Calu3 (cell line): Measurements from ENCODE around the gene BOK. TPM values are rescaled to one million over a fixed set of nuclear protein-coding genes. Genes with fewer than 3 reads are reported as not detected.
"Not testable (repeated sequence)": the region's sequence is repeated elsewhere in the genome, so short reads cannot be mapped to it uniquely, and the experiment has no call there.

Experiments
- BruUV-seq: library from RNA; stranded (reverse); fragments of 400-500 nt; replicated peaks from 2 replicates; lab custom pipeline; 2021; lab: Mats Ljungman, UMichigan
- CTCF ChIA-PET: fragments of 300-600 bp; sonication (Branson Sonifier 250); formaldehyde crosslinking; loops from one replicate; lab custom pipeline; 2022; ENCODE audit warnings: antibody characterized with exemption; lab: Charles Lee
- DNase-seq: peaks from one replicate; pipeline ENCODE4 v3.0.0; 2022
- H3K27ac Mint-ChIP-seq: one replicate; pipeline ENCODE4 v1.8.0; 2022; ENCODE audit warnings: mixed read lengths; ENCODE audit not compliant: unreplicated experiment
- H3K27me3 Mint-ChIP-seq: one replicate; pipeline ENCODE4 v1.8.0; 2022; ENCODE audit warnings: mixed read lengths; ENCODE audit not compliant: unreplicated experiment
- H3K36me3 Mint-ChIP-seq: one replicate; pipeline ENCODE4 v1.8.0; 2022; ENCODE audit warnings: mild to moderate bottlenecking, moderate library complexity, mixed read lengths; ENCODE audit not compliant: insufficient read depth, unreplicated experiment
- H3K4me1 Mint-ChIP-seq: one replicate; pipeline ENCODE4 v1.8.0; 2022; ENCODE audit warnings: mild to moderate bottlenecking, low read depth, mixed read lengths; ENCODE audit not compliant: unreplicated experiment
- H3K4me3 Mint-ChIP-seq: one replicate; pipeline ENCODE4 v1.8.0; 2022; ENCODE audit warnings: mild to moderate bottlenecking, low read depth, moderate library complexity, mixed read lengths; ENCODE audit not compliant: unreplicated experiment
- H3K9me3 Mint-ChIP-seq: one replicate; pipeline ENCODE4 v1.8.0; 2022; ENCODE audit warnings: low read depth, mixed read lengths; ENCODE audit not compliant: unreplicated experiment
- CTCF ChIP-seq: fragments of 200-600 bp; IDR thresholded peaks from one replicate; pipeline ENCODE4 v1.8.0; 2022; ENCODE audit warnings: antibody characterized with exemption; ENCODE audit not compliant: unreplicated experiment
- intact Hi-C: fragments of 100-400 bp; cut with micrococcal nuclease; formaldehyde crosslinking; loops from one replicate; pipeline ENCODE4 v1.10.0; 2022; ENCODE audit not compliant: unreplicated experiment
- total RNA-seq: library from RNA; stranded (reverse); gene quantifications from 2 replicates; pipeline ENCODE4 v1.2.3, GENCODE V29; 2022

BOK gene
- total RNA-seq, 1 experiment from 2014 or later: 30.1 TPM

GRCh38 chr2:241571821-241572620 is 13.5 kb downstream of the BOK start:
- no peaks in the 10 kb centered on the region for H3K27me3 Mint-ChIP-seq
- H3K4me1 Mint-ChIP-seq: no peaks in the 10 kb centered on the region
- H3K9me3 Mint-ChIP-seq: no peaks in the 10 kb centered on the region
- H3K27ac Mint-ChIP-seq: no peak overlapping the region
- peaks cover 68% of the 10 kb centered on the region for H3K36me3 Mint-ChIP-seq
- H3K4me3 Mint-ChIP-seq: no peak overlapping the region
- TF ChIP-seq CTCF: no peak
- intact Hi-C loops: no loop called here
- BruUV-seq: no TSS peak
- CTCF ChIA-PET: no interaction called here
- no peak for DNase-seq

- H3K36me3 Mint-ChIP-seq: peaks cover 72% of the 10 kb centered on the region
- H3K4me1 Mint-ChIP-seq, H3K27ac Mint-ChIP-seq, H3K4me3 Mint-ChIP-seq, intact Hi-C loops, H3K9me3 Mint-ChIP-seq, DNase-seq, BruUV-seq, CTCF ChIA-PET, H3K27me3 Mint-ChIP-seq: not testable (repeated sequence)
Observed at GRCh38 chr2:241572915-241573651, 14.5 kb downstream of the BOK start.

GRCh38 chr2:241573741-241574140 is 15.2 kb downstream of the BOK start:
- CTCF ChIA-PET: no interaction called here
- H3K4me3 Mint-ChIP-seq: no peak overlapping the region
- TF ChIP-seq CTCF: no peak
- H3K27me3 Mint-ChIP-seq: no peaks in the 10 kb centered on the region
- no peaks in the 10 kb centered on the region for H3K4me1 Mint-ChIP-seq
- H3K27ac Mint-ChIP-seq: no peak overlapping the region
- no peak for DNase-seq
- H3K36me3 Mint-ChIP-seq: peaks cover 67% of the 10 kb centered on the region
- intact Hi-C loops: no loop called here
- BruUV-seq: no TSS peak
- H3K9me3 Mint-ChIP-seq: no peaks in the 10 kb centered on the region

- Mint-ChIP-seq H3K36me3 (peaks cover 56% of the 10 kb centered on the region), H3K27me3 (no peaks in the 10 kb centered on the region), H3K4me1 (no peaks in the 10 kb centered on the region), H3K4me3 (no peak overlapping the region), H3K9me3 (no peaks in the 10 kb centered on the region), H3K27ac (no peak overlapping the region)
- no TSS peak for BruUV-seq
- CTCF ChIA-PET: no interaction called here
- TF ChIP-seq CTCF: no peak
- intact Hi-C loops: no loop called here
- DNase-seq: no peak
Observed at GRCh38 chr2:241574911-241575623, 16.5 kb downstream of the BOK start.
